Measurements from ENCODE around the gene ATP1A3. TPM values are rescaled to one million over a fixed set of nuclear protein-coding genes. Genes with fewer than 3 reads are reported as not detected.

Gene ATP1A3
- total and polyA plus RNA-seq, 2 of the 13 experiments (the other 11 are each of a cell fraction or from before 2014, with no cell fraction given), result 0.01 to 0.04 TPM

GRCh38 chr19:41919948-41920712 lies 73.9 kb downstream of the ATP1A3 start:
- no peaks in the 10 kb centered on the region for H3K79me2 ChIP-seq (ENCODE audit: insufficient read depth, low read length)
- peaks cover 0 to 40% of the 10 kb centered on the region in 2 experiments for H3K27me3 ChIP-seq (ENCODE audit: control insufficient read depth in 1 of 2, insufficient read depth in 2 of 2, low read length in 2 of 2)
- BruUV-seq (replicated peaks), result no TSS peak
- H3K4me3 ChIP-seq (replicated peaks in 1 of 3; ENCODE audit: insufficient read depth in 1 of 3, low read depth in 2 of 3, low read length in 3 of 3), result no peak overlapping the region
- no peak overlapping the region for H3K4me2 ChIP-seq (ENCODE audit: low read depth, low read length)
- H4K20me1 ChIP-seq (ENCODE audit: insufficient read depth, low read length), result no peaks in the 10 kb centered on the region
- ATAC-seq, result no peak
- in situ Hi-C loops (cut with HindIII; ENCODE audit: extremely low pct_ligation_motif_present, low pct_unique_long_range_greater_than_20kb), result no loop called here
- ChIA-PET POLR2A (no interaction called here), CTCF (ENCODE audit: low intra/inter-chr PET ratio, low total read pairs) (no interaction called here)
- no peak overlapping the region for H3K9ac ChIP-seq (ENCODE audit: insufficient read depth, low read depth, low read length)
- 74% methylated on average over 20 of the region's 33 CpGs for WGBS (ENCODE audit: low lambda C conversion rate)
- no peak overlapping the region for H2AFZ ChIP-seq (ENCODE audit: low read length)
- intact Hi-C loops (cut with micrococcal nuclease; ENCODE audit: unreplicated experiment), result no loop called here
- no peaks in the 10 kb centered on the region for H3K4me1 ChIP-seq (ENCODE audit: insufficient read depth, low read length)
- H3K27ac ChIP-seq (ENCODE audit: extremely low read length, insufficient read depth, low read length), result no peak overlapping the region
- no peak for DNase-seq (ENCODE audit: low spot score)
- H3K36me3 ChIP-seq (replicated peaks in 1 of 2; ENCODE audit: control insufficient read depth in 1 of 2, insufficient read depth in 2 of 2, low read length in 2 of 2), result no peaks in the 10 kb centered on the region
- H3K9me3 ChIP-seq (ENCODE audit: low read length), result no peaks in the 10 kb centered on the region
- no peak for FAIRE-seq
- TF ChIP-seq ZNF512B (CRISPR knock-in tag; IDR thresholded peaks at IDR 0.05; ENCODE audit: borderline replicate concordance) (no peak), EZH2 (conservative IDR thresholded peaks at IDR 0.05; ENCODE audit: low read depth, low read length) (no peak), CREB1 (IDR thresholded peaks at IDR 0.05) (peak; percentile 80; the same call in 1 of the 2 replicates), CREB1 (CRISPR knock-in tag; IDR thresholded peaks at IDR 0.05) (no peak), ZNF138 (CRISPR knock-in tag; IDR thresholded peaks at IDR 0.05; ENCODE audit: low read depth) (no peak), RERE (CRISPR knock-in tag; IDR thresholded peaks at IDR 0.05; ENCODE audit: low read depth) (no peak), RCOR2 (CRISPR knock-in tag; IDR thresholded peaks at IDR 0.05) (no peak), HBP1 (CRISPR knock-in tag; IDR thresholded peaks at IDR 0.05; ENCODE audit: low read depth) (no peak), ZBTB46 (CRISPR knock-in tag; IDR thresholded peaks at IDR 0.05; ENCODE audit: borderline replicate concordance) (no peak), ZNF460 (CRISPR knock-in tag; IDR thresholded peaks at IDR 0.05; ENCODE audit: borderline replicate concordance) (no peak), SMAD1 (CRISPR knock-in tag; IDR thresholded peaks at IDR 0.05; ENCODE audit: borderline replicate concordance, low read depth) (no peak), ONECUT2 (CRISPR knock-in tag; IDR thresholded peaks at IDR 0.05) (no peak)

All from HepG2 (cell line).